ENCODE measurements around the gene OSBPL9.
"Not testable (repeated sequence)": the region's sequence is repeated elsewhere in the genome, so short reads cannot be mapped to it uniquely, and the experiment has no call there.

Gene OSBPL9

GRCh38 chr1:51616903-51617708, at the start of gene OSBPL9:
TSS of gene OSBPL9 (plus strand) at chr1:51617092. CDS start at chr1:51617111, 19 bp downstream.
- DNase-seq = peak; percentile 88 to 93

- DNase-seq = no peak
Observed at GRCh38 chr1:51567653-51568052, 49.2 kb upstream of the OSBPL9 start.

DNA sequence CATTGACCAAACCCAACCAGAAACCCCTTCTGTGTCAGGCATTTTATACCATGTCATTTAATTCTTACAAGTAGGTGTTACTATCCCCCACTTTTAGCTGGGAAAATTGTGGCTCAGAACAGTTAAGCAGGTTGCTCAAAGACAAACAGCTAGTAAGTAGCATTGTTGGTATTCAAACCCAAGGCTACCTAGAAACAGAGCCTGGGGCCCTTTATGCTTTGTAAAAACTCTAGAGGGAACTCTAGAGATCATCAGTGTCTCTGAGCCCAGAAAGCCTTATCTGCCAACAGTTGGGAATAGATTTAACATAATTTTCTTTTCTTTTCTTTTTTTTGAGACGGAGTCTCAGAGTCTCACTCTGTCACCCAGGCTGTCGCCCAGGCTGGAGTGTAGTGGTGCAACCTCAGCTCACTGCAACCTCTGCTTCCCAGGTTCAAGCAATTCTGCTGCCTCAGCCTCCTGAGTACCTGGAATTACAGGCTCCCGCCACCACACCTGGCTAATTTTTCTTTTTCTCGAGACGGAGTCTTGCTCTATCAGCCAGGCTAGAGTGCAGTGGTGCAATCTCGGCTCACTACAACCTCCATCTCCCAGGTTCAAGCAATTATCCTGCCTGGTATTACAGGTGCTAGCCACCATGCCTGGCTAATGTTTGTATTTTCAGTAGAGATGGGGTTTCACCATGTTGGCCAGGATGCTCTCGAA, 48.5 kb upstream of the OSBPL9 start:
- DNase-seq = peak; percentile 24

GRCh38 chr1:51569284-51570062, 47.4 kb upstream of the OSBPL9 start:
- DNase-seq = peak; percentile 93 to 94

GRCh38 chr1:51570063-51570710, 46.7 kb upstream of the OSBPL9 start:
- peak; percentile 64 to 75 for DNase-seq

DNA sequence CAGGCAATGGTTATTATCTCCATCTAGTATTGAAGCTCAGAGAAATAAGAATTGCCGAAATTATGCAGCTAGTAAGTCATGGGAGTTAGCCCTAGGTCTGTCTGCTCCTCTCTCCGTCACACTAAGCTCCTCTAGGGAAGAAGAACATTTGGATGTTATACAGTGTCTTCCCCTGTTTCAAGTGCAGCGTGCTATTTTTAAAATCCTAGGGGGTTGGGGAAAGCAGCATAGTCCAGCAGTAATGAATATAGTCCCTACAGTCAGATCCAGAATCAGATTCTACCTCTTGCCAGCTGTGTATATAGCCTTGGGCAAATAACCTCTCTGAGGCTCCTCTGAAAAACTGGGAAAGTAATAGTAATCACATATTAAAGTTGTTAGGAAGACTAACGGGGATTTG, 44.5 kb upstream of the OSBPL9 start:
- no peak for DNase-seq

- DNase-seq = no peak
Observed at GRCh38 chr1:51574796-51575195, 42.1 kb upstream of the OSBPL9 start.

- peak; percentile 4 to 22 for DNase-seq
Observed at GRCh38 chr1:51575406-51576084, 41.3 kb upstream of the OSBPL9 start.

- no peak for DNase-seq
Observed at GRCh38 chr1:51576085-51576444, 40.8 kb upstream of the OSBPL9 start.

GRCh38 chr1:51576923-51577322, 40.0 kb upstream of the OSBPL9 start:
- no peak for DNase-seq

DNA sequence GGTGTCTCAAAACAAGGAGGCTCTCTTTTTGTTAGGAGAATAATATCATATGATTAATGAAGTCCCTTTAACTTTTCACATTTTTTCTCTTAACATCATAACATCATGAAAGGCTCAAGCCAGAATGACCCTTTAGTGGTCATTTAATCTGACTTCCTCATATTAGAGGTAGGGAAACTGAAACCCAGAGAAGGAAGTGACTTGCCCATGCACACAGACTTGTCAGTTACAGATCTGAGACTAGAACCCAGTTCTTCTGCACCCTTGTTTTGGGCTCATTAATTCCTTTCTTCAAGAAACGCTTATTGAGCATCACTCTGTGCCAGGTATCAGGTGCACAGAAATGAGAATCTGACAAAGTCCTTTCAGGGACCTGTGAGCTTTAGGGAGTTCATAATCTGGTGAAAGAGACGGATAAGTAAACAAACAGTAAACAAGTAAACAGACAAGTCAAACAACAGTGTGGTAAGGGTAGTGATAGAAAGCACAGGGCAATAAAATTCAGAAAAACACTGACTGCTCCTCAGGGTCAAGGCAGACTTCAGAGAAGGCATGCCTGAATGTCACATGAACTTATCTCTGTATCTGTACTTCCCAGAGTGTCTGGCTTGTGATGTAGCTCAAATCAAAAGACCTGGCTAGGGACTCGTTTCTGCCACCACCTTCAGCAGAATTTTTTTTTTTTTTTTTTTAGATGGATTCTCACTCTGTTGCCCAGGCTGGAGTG, 38.3 kb upstream of the OSBPL9 start:
- peak in 1 of 2 experiments; percentile 38 for DNase-seq

- DNase-seq = no peak
Observed at GRCh38 chr1:51581238-51581637, 35.7 kb upstream of the OSBPL9 start.

- DNase-seq = no peak
Observed at GRCh38 chr1:51583532-51583931, 33.4 kb upstream of the OSBPL9 start.

GRCh38 chr1:51584021-51584420, 32.9 kb upstream of the OSBPL9 start:
- no peak for DNase-seq

- DNase-seq = no peak
Observed at GRCh38 chr1:51592711-51593110, 24.2 kb upstream of the OSBPL9 start.

- DNase-seq = no peak
Observed at GRCh38 chr1:51594716-51595115, 22.2 kb upstream of the OSBPL9 start.

- no peak for DNase-seq
Observed at GRCh38 chr1:51600529-51600928, 16.4 kb upstream of the OSBPL9 start.

DNA sequence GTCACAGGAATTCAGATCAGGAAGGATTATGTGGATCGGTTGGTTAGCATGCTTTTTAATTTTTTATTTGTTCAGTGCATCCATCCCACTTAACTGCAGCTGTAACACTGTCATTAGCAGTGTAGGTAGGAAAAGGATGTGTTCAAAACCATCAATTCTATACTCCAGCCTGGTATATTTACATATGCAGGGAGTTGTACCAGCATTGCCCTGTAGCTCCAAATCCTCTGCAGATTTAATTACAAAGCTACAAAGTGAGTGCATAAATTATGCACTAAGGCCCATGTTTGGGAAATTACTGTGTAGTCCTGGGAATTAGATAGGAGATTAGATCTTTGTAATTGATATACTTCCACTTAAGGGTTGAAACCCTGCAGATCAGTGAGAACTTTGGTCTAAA, 15.9 kb upstream of the OSBPL9 start:
- DNase-seq = no peak

GRCh38 chr1:51605961-51606723, 10.8 kb upstream of the OSBPL9 start:
- DNase-seq = peak; percentile 46 to 57

DNA sequence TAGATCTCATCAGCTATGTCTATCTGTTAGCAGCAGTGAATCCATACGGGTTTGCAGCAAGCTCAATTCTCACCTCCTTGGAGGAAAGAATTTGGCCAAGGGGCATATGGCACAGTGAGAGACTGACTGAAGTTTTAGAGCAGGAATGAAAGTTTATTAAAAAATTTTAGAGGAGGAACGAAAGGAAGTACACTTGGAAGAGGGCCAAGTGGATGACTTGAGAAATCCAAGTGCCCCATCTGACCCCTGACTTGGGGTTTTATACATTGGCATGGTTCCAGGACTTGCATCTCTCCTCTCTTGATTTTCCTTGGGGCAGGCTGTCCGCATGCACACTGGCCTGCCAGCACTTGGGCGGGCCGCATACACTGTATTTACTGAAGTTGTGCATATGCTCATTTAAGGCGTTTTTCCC, 9.2 kb upstream of the OSBPL9 start:
- no peak for DNase-seq

GRCh38 chr1:51610104-51610503, 6.8 kb upstream of the OSBPL9 start:
- not testable (repeated sequence) for DNase-seq

Measured in Kasumi-1 (cell line).